Mesenteric fat pad (tissue), 1 donor: Measurements from ENCODE around the gene PRDM2. TPM values are rescaled to one million over a fixed set of nuclear protein-coding genes. Genes with fewer than 3 reads are reported as not detected.
A peak's percentile ranks its signal among the peaks of the same experiment; 100 is the strongest.
"Not testable (repeated sequence)": the region's sequence is repeated elsewhere in the genome, so short reads cannot be mapped to it uniquely, and the experiment has no call there.

ENCODE experiments used
- DNase-seq: peaks from one replicate; pipeline ENCODE4 v3.0.0-alpha.2; 2020; ENCODE audit warnings: low spot score
- long read RNA-seq: library from polyadenylated mRNA; unstranded; transcript quantifications from one replicate; pipeline ENCODE4 v2.0.0, GENCODE V29; 2020
- total RNA-seq: library from RNA; stranded (reverse); fragmentation: NEBNext Ultra II Directional; extraction: Animal tissue kit (Norgen Biotek cat#: 25700); gene quantifications from one replicate; pipeline ENCODE4 v1.2.1, GENCODE V29; 2021
- donor health status: DM: yes; HTN: yes; CAD: no.

PRDM2 gene
- total RNA-seq, result 38.1 TPM
- long read RNA-seq, partial matches to known transcripts, result 9 of 28 reads
- long read RNA-seq, other reads (novel, unspliced or antisense), result 18 of 28 reads

DNA sequence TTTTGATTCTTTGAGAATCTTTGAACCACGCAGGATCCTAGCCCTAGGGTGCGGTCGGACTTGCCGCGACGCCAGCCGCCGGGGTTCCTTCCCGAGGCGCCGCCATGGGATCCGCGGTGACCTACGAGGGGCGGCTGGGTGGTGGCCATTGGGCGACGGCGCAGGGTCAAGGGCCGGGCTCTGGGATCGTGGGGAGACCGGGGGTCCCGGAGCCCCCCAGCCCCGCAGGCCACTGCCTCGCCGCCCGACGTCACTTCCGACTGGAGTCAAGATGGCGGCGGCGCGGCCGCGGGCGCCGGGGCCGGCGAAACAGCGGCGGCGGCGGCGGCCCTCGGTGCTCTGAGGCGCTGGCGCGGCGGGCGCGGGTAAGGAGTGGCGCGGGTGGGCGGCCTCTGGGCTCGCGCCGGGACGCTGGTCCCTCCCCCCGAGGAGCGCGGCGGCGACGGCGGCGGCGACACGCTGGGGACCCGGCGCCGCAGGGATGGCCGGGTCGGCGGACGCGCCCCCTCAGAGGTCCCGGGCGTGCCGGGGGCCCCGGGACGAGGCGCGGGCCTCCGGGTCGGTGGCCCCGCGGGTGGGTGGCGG is at the start of gene PRDM2:
Gene PRDM2 (plus strand): TSS at position 253 of the 585 bp plus-strand sequence. CDS start 15,418 bp downstream, outside the sequence.
- DNase-seq, result peak; percentile 91

DNA sequence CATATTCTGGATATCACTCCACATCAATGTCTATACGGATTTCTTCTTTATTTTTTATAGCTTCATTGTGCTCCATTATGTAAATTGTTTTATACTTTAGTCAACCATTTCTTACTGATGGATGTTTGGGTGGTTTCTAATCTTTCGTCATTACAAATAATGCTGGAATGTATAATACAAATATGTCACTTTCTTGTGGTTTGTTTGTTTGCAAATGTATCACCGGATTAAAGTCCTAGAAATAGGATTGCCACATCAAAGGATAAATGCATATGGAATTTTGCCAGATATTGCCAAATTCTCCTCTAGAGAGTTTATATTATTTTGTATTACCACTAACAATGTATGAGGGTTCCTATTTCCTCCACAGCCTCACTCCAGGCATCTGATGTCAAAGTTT is 48.7 kb upstream of the PRDM2 start:
- DNase-seq, result no peak

GRCh38 chr1:13652238-13652637 is 47.8 kb upstream of the PRDM2 start:
- DNase-seq, result no peak

DNA sequence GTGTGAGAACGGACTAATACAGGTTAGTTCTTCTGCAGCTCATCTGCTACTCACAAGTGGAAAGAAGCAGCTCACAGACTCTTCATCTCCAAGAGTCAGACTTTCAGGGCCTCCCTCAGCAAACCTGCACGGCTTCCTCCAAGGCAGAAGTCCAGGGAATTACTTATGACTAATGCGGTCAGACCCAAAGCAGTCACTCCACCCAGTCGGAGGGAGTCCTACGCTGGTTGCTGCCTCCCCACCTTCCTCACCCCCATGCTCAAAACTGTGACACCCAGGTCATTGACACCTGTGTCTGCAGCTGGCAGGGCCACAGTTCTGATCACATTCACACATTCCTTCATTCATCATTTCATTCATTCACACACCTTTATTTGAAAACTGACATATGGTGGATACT is 38.4 kb upstream of the PRDM2 start:
- DNase-seq, result no peak

DNA sequence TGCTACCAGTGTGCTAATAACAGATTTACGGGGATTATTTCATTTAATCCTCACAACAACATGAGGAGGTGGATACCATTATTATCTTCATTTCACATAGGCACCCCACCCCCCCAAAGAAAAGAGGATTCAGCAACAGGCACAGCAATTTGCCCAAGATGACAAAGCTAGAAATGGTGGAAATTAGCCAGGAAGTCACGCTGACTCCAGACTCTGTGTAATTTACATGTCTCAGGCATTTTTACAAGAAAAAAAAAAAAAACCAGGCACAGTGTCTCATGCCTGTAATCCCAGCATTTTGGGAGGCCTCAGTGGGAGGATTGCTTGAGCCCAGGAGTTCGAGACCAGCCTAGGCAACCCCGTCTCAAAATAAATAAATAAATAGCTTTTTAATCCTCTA is 37.5 kb upstream of the PRDM2 start:
- DNase-seq, result no peak

- no peak for DNase-seq
Measured at GRCh38 chr1:13663969-13664368, 36.0 kb upstream of the PRDM2 start.

- DNase-seq, result no peak
Measured at GRCh38 chr1:13664451-13664850, 35.5 kb upstream of the PRDM2 start.

DNA sequence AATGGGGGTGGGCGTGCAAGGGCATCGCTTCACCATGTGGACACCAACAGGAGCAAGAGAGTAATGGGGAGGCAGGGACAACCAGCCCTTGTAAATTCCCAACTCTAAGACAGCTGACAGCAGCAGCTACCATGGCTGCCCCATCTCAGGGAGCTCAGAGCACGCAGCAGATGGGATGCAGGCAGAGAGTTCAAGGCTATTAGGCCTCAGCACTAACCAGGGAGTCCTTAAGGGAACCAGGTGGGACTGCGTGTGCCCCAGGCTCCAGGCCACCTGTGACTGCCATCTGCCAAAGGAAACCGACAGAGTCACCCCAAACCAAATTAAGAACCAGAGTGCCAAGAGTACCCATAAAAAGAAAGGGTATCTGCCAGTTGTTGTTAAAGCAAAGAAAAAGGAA is 33.7 kb upstream of the PRDM2 start:
- no peak for DNase-seq

DNA sequence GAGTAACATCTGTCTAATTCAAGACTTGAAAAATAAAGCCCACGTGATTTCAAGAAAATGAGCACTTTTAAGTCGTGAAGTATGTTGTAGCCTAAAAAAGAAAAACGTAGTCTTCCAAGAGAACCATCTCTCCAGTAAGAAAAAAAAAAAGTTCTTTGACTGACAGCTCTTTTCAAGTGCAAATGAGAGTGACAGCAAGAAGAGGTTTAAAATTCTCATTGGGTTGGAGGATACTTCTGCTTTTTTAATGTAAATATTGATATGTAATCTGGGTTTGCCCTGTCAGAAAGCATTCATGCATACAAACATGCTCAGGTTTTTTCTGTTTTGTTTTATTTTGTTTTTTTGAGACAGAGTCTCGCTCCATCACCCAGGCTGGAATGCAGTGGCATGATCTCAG is 32.3 kb upstream of the PRDM2 start:
- no peak for DNase-seq

- DNase-seq, result no peak
Measured at GRCh38 chr1:13674377-13674776, 25.6 kb upstream of the PRDM2 start.

DNA sequence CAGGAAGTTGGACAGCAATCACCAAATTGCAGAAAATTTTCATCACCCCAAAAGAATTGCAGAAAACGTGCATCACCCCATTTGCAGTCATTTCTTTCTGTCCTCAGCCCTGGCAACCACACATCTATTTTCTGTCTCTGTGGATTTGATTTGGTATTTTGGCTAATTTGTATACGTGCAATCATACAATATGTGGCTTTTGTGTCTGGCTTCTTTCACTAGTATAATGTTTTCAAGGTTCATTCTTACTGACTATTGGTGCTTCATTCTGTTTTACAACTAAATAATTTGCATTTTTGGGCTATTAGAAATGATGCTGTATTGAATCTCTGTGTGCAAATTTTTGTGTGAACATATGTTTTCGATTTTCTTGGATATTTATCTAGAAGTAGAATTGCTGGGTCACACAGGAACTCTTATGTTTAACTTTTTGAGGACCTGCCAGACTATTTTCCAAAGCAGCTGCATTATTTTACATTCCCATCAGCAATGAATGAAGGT is 24.8 kb upstream of the PRDM2 start:
- no peak for DNase-seq

DNA sequence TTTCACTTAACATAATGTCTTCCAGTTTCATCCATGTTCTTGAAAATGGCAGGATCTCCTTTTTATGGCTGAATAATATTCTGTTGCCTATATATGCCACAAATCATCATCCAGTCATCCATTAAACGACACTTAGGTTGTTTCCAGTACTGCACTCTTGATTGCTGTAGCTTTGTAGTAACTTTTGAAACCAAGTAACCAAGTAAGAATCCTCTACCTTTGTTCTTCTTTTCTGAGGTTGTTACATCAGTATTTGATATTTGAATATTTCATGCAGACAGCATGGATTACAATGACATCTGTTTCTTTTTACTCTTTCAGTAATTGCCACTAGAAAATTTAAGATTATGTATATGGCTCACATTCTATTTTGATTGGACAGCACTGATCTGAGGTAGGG is 22.1 kb upstream of the PRDM2 start:
- no peak for DNase-seq

GRCh38 chr1:13679651-13680050 is 20.3 kb upstream of the PRDM2 start:
- no peak for DNase-seq

DNA sequence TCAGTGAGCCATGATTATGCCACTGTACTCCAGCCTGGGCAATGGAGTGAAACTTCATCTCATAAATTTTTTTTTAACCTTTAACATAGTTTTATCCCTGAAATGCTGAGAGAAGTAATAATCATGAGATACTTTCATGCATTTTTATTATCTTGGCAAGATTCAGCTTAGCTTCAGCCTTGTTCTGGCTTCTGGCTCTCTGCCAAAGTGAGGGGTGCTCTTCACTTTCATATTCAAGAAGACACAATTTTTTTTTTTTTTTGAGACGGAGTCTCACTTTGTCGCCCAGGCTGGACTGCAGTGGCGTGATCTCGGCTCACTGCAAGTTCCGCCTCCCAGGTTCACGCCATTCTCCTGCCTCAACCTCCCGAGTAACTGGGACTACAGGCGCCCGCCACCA is 19.4 kb upstream of the PRDM2 start:
- not testable (repeated sequence) for DNase-seq

DNA sequence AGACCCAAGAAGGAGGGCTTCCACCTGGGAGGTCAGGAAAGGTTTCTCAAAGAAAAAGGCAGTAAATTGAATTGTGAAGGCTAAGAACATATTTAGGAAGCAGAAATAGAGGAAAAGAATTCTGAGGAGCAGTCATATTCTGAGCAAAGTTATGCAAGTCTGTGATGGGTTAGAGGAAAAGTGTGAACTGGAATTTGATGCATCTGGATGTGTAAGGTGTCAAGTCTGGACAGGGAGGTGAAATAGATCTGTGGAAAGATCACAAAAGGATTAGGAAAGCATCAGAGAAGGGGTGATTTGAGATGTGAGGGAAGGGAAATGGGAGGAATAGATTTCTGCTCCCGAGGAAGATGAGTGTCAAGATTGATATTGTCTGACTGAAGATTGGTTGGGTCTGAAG is 18.1 kb upstream of the PRDM2 start:
- DNase-seq, result no peak

DNA sequence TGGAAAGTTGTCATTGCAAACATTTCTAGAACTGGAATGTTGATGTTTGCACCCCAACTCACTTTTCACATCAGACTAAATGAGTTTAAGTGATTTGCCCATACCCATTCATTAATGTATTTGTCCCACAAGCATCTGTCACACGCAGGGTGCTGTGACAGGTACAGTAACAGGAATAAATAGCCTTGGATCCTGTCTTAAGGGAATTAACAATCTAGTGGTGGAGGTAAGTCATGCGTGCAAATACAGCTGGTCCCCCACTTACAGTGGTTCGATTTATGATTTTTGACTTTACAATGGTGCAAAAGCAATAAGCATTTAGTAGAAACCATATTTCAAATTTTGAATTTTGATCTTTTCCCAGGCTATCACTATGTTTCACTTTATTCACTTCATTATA is 17.5 kb upstream of the PRDM2 start:
- no peak for DNase-seq

DNA sequence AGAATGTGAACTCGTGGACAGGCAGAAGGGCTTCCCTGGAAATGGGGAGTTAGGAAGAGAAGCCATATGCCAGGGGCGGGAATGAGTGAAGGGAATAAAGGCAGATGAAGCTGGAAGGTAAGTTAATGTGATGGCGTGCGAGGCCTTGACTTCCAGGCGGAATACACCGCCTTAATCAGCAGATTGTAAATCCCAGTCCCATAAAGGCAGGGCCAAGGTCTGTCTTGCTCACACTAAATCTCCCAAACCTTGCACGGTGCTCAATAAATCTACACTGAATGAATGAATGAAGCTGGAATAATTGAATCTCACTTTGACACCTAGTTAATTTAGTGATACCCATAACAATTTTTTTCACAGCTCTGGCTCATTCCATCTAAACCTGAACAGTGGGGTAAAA is 16.8 kb upstream of the PRDM2 start:
- DNase-seq, result no peak

- DNase-seq, result no peak
Measured at GRCh38 chr1:13687151-13687715, 12.8 kb upstream of the PRDM2 start.

GRCh38 chr1:13693094-13693493 is 6.9 kb upstream of the PRDM2 start:
- not testable (repeated sequence) for DNase-seq

DNA sequence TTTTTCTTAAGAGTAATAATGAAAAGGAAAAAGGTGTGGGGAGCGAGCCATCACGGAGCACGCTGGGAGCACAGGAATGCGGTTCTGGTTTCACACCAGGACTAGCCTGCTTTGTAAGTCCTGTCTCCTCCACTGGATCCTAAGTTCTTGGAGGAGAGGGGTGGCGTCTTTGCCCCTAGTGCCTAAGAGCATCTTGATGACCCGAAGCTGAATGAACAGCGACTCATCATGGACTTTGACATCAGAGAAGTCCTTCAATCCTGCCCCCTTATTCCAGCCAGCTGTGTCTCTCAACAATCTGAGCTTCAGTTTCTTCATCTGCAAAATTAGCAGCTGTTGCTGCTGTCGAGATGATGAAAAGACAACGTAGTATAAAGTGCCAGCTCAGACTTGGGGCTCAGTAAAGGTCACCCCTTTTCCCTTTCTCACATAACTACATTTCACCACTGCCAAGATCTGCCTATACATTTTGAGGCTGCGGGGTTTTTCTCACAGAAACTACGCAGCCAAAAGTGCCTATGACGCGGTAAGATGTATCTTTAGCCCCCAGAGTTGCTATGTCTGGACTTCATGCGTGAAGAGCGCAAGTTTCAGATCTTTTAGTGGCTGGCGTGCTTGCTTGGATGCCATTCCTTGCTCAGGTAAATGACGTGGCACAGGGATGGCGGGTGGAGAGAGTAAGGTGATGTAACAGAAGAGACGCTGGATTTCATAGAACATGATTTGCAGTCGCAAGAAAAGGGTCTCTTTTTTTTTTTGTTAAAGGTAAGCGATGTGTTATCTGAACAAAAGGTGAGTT is 4.9 kb upstream of the PRDM2 start:
- no peak for DNase-seq

- DNase-seq, result no peak
Measured at GRCh38 chr1:13697738-13698137, 2.2 kb upstream of the PRDM2 start.

GRCh38 chr1:13699510-13699909 is 478 bp upstream of the PRDM2 start:
- no peak for DNase-seq
